ENCODE data around the gene DHRSX.

DNA sequence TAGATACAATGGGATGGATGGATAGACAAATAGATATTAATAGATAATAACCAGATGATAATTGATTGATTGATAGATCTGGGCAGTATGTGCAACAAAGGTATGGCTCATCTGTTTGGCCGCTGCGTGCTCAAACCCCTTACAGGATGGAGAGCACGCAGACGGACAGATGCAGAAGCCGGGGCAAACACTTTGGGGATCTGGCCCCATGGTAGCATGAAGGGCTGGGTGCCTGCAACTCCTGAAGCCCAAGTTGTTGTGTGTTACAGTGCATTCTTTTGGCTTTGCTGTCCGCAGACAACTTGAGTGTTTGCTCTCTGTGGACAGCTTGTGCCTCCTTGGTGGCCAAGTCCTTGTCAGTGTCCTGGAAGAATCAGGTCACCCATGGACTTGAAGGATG, 10.6 kb upstream of the DHRSX start:
- TF ChIP-seq, protein P1, sequence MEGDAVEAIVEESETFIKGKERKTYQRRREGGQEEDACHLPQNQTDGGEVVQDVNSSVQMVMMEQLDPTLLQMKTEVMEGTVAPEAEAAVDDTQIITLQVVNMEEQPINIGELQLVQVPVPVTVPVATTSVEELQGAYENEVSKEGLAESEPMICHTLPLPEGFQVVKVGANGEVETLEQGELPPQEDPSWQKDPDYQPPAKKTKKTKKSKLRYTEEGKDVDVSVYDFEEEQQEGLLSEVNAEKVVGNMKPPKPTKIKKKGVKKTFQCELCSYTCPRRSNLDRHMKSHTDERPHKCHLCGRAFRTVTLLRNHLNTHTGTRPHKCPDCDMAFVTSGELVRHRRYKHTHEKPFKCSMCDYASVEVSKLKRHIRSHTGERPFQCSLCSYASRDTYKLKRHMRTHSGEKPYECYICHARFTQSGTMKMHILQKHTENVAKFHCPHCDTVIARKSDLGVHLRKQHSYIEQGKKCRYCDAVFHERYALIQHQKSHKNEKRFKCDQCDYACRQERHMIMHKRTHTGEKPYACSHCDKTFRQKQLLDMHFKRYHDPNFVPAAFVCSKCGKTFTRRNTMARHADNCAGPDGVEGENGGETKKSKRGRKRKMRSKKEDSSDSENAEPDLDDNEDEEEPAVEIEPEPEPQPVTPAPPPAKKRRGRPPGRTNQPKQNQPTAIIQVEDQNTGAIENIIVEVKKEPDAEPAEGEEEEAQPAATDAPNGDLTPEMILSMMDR (conservative IDR thresholded peaks at IDR 0.05), result no peak
- TF ChIP-seq ZFX (IDR thresholded peaks at IDR 0.05), result no peak

Data from C4-2B (cell line).